Neural cell (in vitro differentiated cells): ENCODE results near the gene CALHM1. TPM values are rescaled to one million over a fixed set of nuclear protein-coding genes. Genes with fewer than 3 reads are reported as not detected.

Experiments
- H2AFZ ChIP-seq: fragments of 200-600, 300-800 bp; sonication (generic), shearing (Covaris generic); 2 replicates; pipeline ENCODE4 v1.6.0; 2014; ENCODE audit warnings: low read depth, mild to moderate bottlenecking, antibody characterized with exemption, low read length, moderate library complexity
- H3F3A ChIP-seq: fragments of 200-600 bp; shearing (Covaris generic); 2 replicates; pipeline ENCODE4 v1.6.1; 2016; ENCODE audit warnings: mild to moderate bottlenecking, moderate library complexity, mixed read lengths, antibody characterized with exemption, low read length; ENCODE audit not compliant: insufficient read depth, poor library complexity, severe bottlenecking
- H3K27ac ChIP-seq: fragments of 200-600, 300-800 bp; sonication (generic), shearing (Covaris generic); 2 replicates; pipeline ENCODE4 v1.5.1; 2014; ENCODE audit warnings: mild to moderate bottlenecking, low read length, moderate library complexity
- H3K27me3 ChIP-seq: fragments of 300-800, 200-600 bp; sonication (generic), shearing (Covaris generic); 2 replicates; pipeline ENCODE4 v1.6.0; 2014; ENCODE audit warnings: mild to moderate bottlenecking, low read depth, low read length, moderate library complexity; ENCODE audit not compliant: insufficient read depth
- H3K36me3 ChIP-seq: fragments of 300-800, 200-600 bp; sonication (generic), shearing (Covaris generic); 2 replicates; pipeline ENCODE4 v1.5.1; 2014; ENCODE audit warnings: mild to moderate bottlenecking, antibody characterized with exemption, low read length, moderate library complexity; ENCODE audit not compliant: insufficient read depth
- H3K4me2 ChIP-seq: fragments of 300-800, 200-600 bp; sonication (generic), shearing (Covaris generic); 2 replicates; pipeline ENCODE4 v1.6.0; 2014; ENCODE audit warnings: mild to moderate bottlenecking, low read length
- H3K4me3 ChIP-seq: fragments of 300-800, 200-600 bp; sonication (generic), shearing (Covaris generic); 2 replicates; pipeline ENCODE4 v1.5.1; 2014; ENCODE audit warnings: mild to moderate bottlenecking, low read length, moderate library complexity
- H3K79me2 ChIP-seq: fragments of 200-600 bp; shearing (Covaris generic); replicated peaks from 2 replicates; pipeline ENCODE4 v1.6.0; 2014; ENCODE audit warnings: mild to moderate bottlenecking, low read length, moderate library complexity; ENCODE audit not compliant: insufficient read depth
- H3K9ac ChIP-seq: fragments of 300-800, 200-600 bp; sonication (generic), shearing (Covaris generic); 2 replicates; pipeline ENCODE4 v1.6.1; 2016; ENCODE audit warnings: mild to moderate bottlenecking, low read length, mixed read lengths
- H3K9me2 ChIP-seq: fragments of 200-600 bp; shearing (Covaris generic); 2 replicates; pipeline ENCODE4 v1.6.1; 2016; ENCODE audit warnings: mild to moderate bottlenecking, low read length, mixed read lengths; ENCODE audit not compliant: insufficient read depth
- H3K9me3 ChIP-seq: fragments of 200-600, 300-800 bp; sonication (generic), shearing (Covaris generic); 2 replicates; pipeline ENCODE4 v1.6.1; 2016; ENCODE audit warnings: mild to moderate bottlenecking, mixed run types, low read length, moderate library complexity, mixed read lengths
- H4K20me1 ChIP-seq: fragments of 200-600 bp; shearing (Covaris generic); 2 replicates; pipeline ENCODE4 v1.6.1; 2016; ENCODE audit warnings: mild to moderate bottlenecking, mixed run types; ENCODE audit not compliant: insufficient read depth
- EP300 ChIP-seq: fragments of 450-650 bp; conservative IDR thresholded peaks from 2 replicates; pipeline ENCODE4 v1.6.1; 2014; ENCODE audit warnings: antibody characterized with exemption, mild to moderate bottlenecking, moderate library complexity; ENCODE audit not compliant: poor library complexity, severe bottlenecking
- EZH2 ChIP-seq: fragments of 200-600, 300-800 bp; shearing (Covaris generic), sonication (generic); IDR thresholded peaks from 2 replicates; pipeline ENCODE4 v1.6.1; 2014; ENCODE audit warnings: antibody characterized with exemption, low read length, borderline replicate concordance, mild to moderate bottlenecking; ENCODE audit not compliant: insufficient read depth, poor library complexity, severe bottlenecking
- MXI1 ChIP-seq: fragments of 450-650 bp; conservative IDR thresholded peaks from 2 replicates; pipeline ENCODE4 v1.6.1; 2014; ENCODE audit warnings: antibody characterized with exemption, mild to moderate bottlenecking; ENCODE audit not compliant: poor library complexity, severe bottlenecking
- POLR2AphosphoS5 ChIP-seq: IDR thresholded peaks from 2 replicates; pipeline ENCODE4 v1.6.1; 2012
- RAD21 ChIP-seq: fragments of 450-650 bp; conservative IDR thresholded peaks from 2 replicates; pipeline ENCODE4 v1.6.1; 2014; ENCODE audit warnings: antibody characterized with exemption, mild to moderate bottlenecking, moderate library complexity
- REST ChIP-seq: IDR thresholded peaks from 2 replicates; pipeline ENCODE4 v1.6.1; 2012; ENCODE audit warnings: borderline replicate concordance
- SMC3 ChIP-seq: fragments of 450-650 bp; conservative IDR thresholded peaks from 2 replicates; pipeline ENCODE4 v1.6.1; 2014; ENCODE audit warnings: antibody characterized with exemption, mild to moderate bottlenecking, moderate library complexity; ENCODE audit not compliant: poor library complexity
- TAF1 ChIP-seq: IDR thresholded peaks from 2 replicates; pipeline ENCODE4 v1.6.1; 2012; ENCODE audit warnings: low read depth
- polyA plus RNA-seq: library from polyadenylated mRNA; depleted of rRNA; stranded (reverse); fragments of >200 nt; gene quantifications from 2 replicates; pipeline ENCODE4 v1.2.3, GENCODE V29; 2014
- TF ChIP-seq, protein P1 (sequence below): fragments of 450-650 bp; IDR thresholded peaks from 2 replicates; pipeline ENCODE4 v1.5.1; 2014; ENCODE audit warnings: antibody characterized with exemption, mild to moderate bottlenecking, moderate library complexity; ENCODE audit not compliant: poor library complexity, severe bottlenecking

Gene CALHM1
- polyA plus RNA-seq, 1 donor from 2014 or later, result not detected

DNA sequence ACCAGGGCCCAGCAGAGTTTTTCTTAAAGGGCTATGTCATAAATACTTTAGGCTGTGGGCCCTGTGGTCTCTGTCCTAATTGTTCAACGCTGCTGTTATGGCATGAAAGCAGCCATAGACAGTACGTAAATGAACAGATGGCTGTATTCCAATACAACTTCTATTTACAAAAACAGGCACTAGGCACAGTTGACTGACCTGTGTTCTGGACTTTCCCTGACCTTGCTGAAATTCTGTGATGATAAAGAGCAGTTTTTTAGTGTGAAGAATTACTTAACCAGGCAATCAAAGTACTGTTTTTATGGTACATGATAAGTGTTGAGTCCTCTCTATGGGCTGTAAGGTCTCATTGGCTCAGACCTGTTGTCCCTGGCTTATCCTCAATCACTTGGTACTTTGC lies 45.1 kb downstream of the CALHM1 start:
- H3K79me2 ChIP-seq, result no peaks in the 10 kb centered on the region
- TF ChIP-seq, protein P1, sequence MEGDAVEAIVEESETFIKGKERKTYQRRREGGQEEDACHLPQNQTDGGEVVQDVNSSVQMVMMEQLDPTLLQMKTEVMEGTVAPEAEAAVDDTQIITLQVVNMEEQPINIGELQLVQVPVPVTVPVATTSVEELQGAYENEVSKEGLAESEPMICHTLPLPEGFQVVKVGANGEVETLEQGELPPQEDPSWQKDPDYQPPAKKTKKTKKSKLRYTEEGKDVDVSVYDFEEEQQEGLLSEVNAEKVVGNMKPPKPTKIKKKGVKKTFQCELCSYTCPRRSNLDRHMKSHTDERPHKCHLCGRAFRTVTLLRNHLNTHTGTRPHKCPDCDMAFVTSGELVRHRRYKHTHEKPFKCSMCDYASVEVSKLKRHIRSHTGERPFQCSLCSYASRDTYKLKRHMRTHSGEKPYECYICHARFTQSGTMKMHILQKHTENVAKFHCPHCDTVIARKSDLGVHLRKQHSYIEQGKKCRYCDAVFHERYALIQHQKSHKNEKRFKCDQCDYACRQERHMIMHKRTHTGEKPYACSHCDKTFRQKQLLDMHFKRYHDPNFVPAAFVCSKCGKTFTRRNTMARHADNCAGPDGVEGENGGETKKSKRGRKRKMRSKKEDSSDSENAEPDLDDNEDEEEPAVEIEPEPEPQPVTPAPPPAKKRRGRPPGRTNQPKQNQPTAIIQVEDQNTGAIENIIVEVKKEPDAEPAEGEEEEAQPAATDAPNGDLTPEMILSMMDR, result no peak
- no peak for TF ChIP-seq MXI1
- no peak for TF ChIP-seq POLR2AphosphoS5
- TF ChIP-seq REST, result no peak
- TF ChIP-seq TAF1, result no peak
- TF ChIP-seq EP300, result no peak
- no peak for TF ChIP-seq RAD21
- no peak for TF ChIP-seq EZH2
- TF ChIP-seq SMC3, result no peak
- H3K9ac ChIP-seq, result no peak overlapping the region
- no peak overlapping the region for H2AFZ ChIP-seq
- H3K9me2 ChIP-seq, result no peaks in the 10 kb centered on the region
- no peaks in the 10 kb centered on the region for H3K27me3 ChIP-seq
- no peak overlapping the region for H3K27ac ChIP-seq
- no peaks in the 10 kb centered on the region for H3K9me3 ChIP-seq
- H3K4me2 ChIP-seq, result no peak overlapping the region
- no peaks in the 10 kb centered on the region for H4K20me1 ChIP-seq
- H3K36me3 ChIP-seq, result peaks cover 6% of the 10 kb centered on the region
- no peaks in the 10 kb centered on the region for H3F3A ChIP-seq
- H3K4me3 ChIP-seq, result no peak overlapping the region

Other genes starting within 250 kb of the CALHM1 start
- gene RPEL1, start 213.0 kb downstream of the CALHM1 start, polyA plus RNA-seq, result not detected in 2 replicates
- 349 and 379 TPM in 2 replicates for gene INA, start 181.8 kb downstream of the CALHM1 start, polyA plus RNA-seq
- 20.4 and 31.3 TPM in 2 replicates for gene PCGF6, start 107.8 kb downstream of the CALHM1 start, polyA plus RNA-seq
- 7.2 and 9.2 TPM in 2 replicates for gene TAF5, start 90.9 kb downstream of the CALHM1 start, polyA plus RNA-seq
- 542 and 917 TPM in 2 replicates for gene ATP5MK, start 62.4 kb downstream of the CALHM1 start, polyA plus RNA-seq
- 15.3 and 15.8 TPM in 2 replicates for gene PDCD11, start 62.3 kb downstream of the CALHM1 start, polyA plus RNA-seq
- gene CALHM2, start 6.5 kb downstream of the CALHM1 start, polyA plus RNA-seq, result not detected in 2 replicates
- gene CALHM3, start 20.3 kb upstream of the CALHM1 start, polyA plus RNA-seq, result not detected in 2 replicates
- 12.3 and 15.7 TPM in 2 replicates for gene NEURL1, start 34.8 kb upstream of the CALHM1 start, polyA plus RNA-seq